HG03457 (cell line): Measurements from ENCODE around the gene CHST15.

Experiments
- ATAC-seq: cut with Tn5 transposase; IDR thresholded peaks from one replicate; pipeline ENCODE4 v1.9.1; 2021; ENCODE audit warnings: moderate number of reproducible peaks; ENCODE audit not compliant: unreplicated experiment

CHST15 gene

GRCh38 chr10:124092860-124093773, at the start of gene CHST15:
CHST15 (minus strand) TSS chr10:124093598; CDS start chr10:124046212, 47,386 bp downstream.
- no peak for ATAC-seq

DNA sequence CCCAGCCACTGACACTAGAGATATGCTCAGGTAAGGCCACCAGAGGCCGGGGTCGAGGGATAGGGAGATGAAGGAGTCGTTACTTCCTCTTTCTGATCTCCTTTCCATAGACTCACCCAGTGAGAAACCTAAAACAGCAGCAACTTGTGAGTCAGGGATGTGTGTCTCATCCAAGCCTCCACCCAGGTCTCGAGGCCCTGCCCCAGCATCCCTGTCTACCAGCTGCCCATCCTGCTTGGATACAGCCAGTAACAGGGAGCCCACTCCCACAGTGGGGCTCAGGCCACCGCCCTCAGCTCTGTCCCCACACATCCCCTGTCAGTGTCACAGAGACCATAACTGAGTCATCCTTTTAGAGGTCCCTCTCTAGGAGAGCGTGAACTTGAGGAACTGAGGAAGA, 49.6 kb upstream of the CHST15 start:
- ATAC-seq: no peak

- ATAC-seq: no peak
Observed at GRCh38 chr10:124142006-124142739, 48.8 kb upstream of the CHST15 start.

- ATAC-seq: no peak
Observed at GRCh38 chr10:124138883-124139348, 45.5 kb upstream of the CHST15 start.

GRCh38 chr10:124138195-124138882, 44.9 kb upstream of the CHST15 start:
- no peak for ATAC-seq

DNA sequence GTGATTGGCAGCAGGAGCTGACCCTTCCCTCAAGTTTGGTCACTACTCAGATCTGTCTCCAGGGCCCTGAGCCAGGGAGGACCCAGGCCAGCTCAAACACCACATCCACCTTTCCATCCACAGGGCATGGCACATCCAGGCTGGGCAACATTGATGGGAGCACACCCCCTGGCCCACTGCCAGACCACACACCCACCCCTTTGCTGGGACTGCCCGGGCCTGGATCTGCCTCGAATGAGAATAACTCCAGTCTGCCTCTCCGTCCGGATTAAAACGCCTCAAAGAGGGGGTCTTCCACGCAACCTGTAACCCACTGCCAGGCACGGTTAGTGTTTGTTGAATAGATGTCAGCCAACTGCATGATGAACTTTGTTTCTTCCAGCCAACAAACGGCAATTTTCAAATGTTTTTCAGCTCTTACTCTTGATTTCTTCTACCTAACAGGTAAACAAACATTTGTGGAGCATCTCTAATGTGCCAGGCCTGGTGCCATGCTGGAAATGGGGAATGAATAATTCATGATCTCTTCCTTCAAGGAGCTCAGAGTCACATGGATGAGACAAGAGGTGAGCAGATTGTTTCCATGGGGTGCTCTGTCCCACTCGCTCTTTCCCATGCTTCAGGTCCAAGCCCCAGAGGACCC, 41.0 kb upstream of the CHST15 start:
- no peak for ATAC-seq

DNA sequence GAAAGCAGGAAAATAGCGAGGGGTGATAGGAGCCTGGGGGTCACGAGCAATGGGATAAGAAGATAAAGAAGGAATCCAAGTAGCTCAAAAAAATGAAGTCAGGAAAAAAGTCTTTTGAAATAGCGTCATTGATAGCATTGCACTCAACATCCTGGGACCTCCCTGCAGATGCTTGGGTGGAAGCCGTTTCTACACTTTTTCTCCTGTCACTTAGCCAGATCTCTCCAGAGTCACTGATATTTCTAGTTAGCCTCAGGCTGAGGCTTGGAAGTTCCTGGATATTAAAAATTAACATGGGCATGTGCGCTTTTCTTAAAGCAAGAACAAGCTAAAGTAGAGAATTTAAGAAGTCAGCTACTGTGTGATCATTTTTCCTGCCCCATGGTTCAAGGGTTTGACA, 39.5 kb upstream of the CHST15 start:
- ATAC-seq: no peak

- ATAC-seq: no peak
Observed at GRCh38 chr10:124132306-124132705, 38.9 kb upstream of the CHST15 start.

- ATAC-seq: no peak
Observed at GRCh38 chr10:124131172-124131571, 37.8 kb upstream of the CHST15 start.

GRCh38 chr10:124130198-124130900, 37.0 kb upstream of the CHST15 start:
- ATAC-seq: no peak

GRCh38 chr10:124129471-124129870, 36.1 kb upstream of the CHST15 start:
- no peak for ATAC-seq

GRCh38 chr10:124128811-124129145, 35.4 kb upstream of the CHST15 start:
- no peak for ATAC-seq

DNA sequence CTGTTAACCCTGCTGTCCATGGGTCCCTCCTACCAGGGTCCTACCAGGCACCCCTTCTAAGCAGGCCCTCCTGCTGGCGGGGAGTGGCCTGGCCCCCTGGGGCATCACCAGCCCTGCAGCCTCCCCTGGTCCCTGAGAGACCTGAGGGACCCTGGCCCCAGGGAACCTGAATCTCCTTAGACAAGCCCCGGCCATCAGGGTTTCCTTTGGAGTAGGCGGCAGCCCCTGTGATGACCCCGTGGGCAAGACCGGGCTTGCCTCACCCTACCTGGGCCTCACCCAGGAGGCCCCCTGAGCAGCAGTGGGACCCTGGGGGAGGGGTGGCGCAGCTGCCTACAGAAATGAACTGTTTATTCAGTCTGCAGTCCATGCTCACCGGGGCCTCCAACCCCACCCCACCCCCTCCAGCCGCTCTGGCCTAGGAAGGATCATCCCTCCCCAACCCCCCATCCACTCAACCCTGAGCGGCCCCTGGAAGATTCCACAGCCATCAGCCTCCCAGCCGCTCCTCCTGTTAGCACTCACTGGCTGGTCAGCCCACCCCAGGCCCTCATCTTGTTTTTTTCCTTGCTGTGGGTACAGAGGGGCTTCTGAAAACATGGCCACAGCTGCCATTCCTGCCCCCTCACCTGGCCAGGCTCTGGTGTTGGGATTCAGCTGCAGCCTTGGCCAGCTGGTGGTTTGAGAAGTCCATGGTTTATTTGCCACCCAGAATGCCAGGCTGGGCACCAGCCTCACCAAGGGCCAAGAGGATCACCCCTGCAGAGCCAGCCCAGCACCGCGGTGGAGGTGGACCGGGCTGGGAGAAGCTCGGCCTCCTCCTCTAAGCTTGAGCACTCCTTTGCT, 34.8 kb upstream of the CHST15 start:
- no peak for ATAC-seq

DNA sequence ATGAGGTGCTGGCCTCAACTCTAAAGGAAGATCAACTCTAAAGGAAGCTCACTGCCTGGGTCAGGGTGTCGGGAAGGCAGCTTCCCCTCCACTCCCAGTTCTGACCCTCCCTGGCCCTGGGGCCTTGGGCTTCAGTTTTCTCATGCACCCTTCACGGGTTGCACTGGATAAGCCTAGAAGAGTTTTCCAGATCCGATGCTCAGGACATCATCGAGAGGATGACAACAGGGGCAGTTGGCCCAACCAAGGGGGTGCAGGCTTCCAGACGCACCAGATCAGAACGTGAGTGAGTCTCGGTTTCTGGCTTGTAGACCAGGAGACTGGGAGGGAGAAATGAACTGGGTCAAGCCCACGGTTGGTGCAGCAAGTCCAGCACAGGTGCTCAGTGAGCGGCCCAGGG, 34.2 kb upstream of the CHST15 start:
- ATAC-seq: no peak

GRCh38 chr10:124126983-124127385, 33.6 kb upstream of the CHST15 start:
- ATAC-seq: no peak

- no peak for ATAC-seq
Observed at GRCh38 chr10:124126145-124126982, 33.0 kb upstream of the CHST15 start.

GRCh38 chr10:124125305-124126116, 32.1 kb upstream of the CHST15 start:
- ATAC-seq: no peak

DNA sequence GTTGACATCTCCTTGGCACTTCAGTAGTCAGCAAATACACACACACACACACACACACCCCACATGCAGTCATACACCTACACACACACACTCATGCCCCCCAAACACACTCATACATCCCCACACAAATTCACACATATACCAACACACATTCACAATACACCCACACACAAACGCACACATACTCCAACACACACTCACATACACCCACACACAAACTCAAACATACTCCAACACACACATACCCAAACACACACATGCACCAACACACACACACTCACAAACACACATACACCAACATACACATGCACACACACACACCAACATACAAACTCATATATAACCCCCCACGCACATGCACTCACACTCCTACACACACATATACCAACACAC, 31.4 kb upstream of the CHST15 start:
- no peak for ATAC-seq
